Breast epithelium (tissue), 3 donors: ENCODE data around the gene BRAF.

ENCODE experiments used
- POLR2A ChIP-seq: fragments of 450-650 bp; IDR thresholded peaks from one replicate; pipeline ENCODE4 v1.6.1; 2016; ENCODE audit warnings: antibody characterized with exemption, mild to moderate bottlenecking, moderate library complexity
- TF ChIP-seq, protein P1 (sequence below), 3 donors: fragments of 450-650 bp; IDR thresholded peaks; one replicate each; pipeline ENCODE4 v1.5.1; 2016 to 2017; ENCODE audit warnings: antibody characterized with exemption in 3 of 3, mild to moderate bottlenecking in 3 of 3, moderate library complexity in 3 of 3

- TF ChIP-seq POLR2A, result no peak
- TF ChIP-seq, protein P1, sequence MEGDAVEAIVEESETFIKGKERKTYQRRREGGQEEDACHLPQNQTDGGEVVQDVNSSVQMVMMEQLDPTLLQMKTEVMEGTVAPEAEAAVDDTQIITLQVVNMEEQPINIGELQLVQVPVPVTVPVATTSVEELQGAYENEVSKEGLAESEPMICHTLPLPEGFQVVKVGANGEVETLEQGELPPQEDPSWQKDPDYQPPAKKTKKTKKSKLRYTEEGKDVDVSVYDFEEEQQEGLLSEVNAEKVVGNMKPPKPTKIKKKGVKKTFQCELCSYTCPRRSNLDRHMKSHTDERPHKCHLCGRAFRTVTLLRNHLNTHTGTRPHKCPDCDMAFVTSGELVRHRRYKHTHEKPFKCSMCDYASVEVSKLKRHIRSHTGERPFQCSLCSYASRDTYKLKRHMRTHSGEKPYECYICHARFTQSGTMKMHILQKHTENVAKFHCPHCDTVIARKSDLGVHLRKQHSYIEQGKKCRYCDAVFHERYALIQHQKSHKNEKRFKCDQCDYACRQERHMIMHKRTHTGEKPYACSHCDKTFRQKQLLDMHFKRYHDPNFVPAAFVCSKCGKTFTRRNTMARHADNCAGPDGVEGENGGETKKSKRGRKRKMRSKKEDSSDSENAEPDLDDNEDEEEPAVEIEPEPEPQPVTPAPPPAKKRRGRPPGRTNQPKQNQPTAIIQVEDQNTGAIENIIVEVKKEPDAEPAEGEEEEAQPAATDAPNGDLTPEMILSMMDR (IDR thresholded peaks at IDR 0.05), result no peak
Observed at GRCh38 chr7:140676306-140676705, 248.4 kb downstream of the BRAF start.
